ENCODE data around the gene SLFN5. TPM values are rescaled to one million over a fixed set of nuclear protein-coding genes. Genes with fewer than 3 reads are reported as not detected.

SLFN5 gene
- total and polyA plus RNA-seq, 7 donors, result 1.2 to 26.2 (median 23.0) TPM

- Histone ChIP-seq H3K4me1 (no peaks in the 10 kb centered on the region), H3K27ac (no peak overlapping the region), H3K9me3 (no peaks in the 10 kb centered on the region), H3K27me3 (no peaks in the 10 kb centered on the region), H3K36me3 (no peaks in the 10 kb centered on the region), H3K4me3 (no peak overlapping the region)
- TF ChIP-seq, protein P1, sequence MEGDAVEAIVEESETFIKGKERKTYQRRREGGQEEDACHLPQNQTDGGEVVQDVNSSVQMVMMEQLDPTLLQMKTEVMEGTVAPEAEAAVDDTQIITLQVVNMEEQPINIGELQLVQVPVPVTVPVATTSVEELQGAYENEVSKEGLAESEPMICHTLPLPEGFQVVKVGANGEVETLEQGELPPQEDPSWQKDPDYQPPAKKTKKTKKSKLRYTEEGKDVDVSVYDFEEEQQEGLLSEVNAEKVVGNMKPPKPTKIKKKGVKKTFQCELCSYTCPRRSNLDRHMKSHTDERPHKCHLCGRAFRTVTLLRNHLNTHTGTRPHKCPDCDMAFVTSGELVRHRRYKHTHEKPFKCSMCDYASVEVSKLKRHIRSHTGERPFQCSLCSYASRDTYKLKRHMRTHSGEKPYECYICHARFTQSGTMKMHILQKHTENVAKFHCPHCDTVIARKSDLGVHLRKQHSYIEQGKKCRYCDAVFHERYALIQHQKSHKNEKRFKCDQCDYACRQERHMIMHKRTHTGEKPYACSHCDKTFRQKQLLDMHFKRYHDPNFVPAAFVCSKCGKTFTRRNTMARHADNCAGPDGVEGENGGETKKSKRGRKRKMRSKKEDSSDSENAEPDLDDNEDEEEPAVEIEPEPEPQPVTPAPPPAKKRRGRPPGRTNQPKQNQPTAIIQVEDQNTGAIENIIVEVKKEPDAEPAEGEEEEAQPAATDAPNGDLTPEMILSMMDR (IDR thresholded peaks at IDR 0.05), result no peak
- no peak for TF ChIP-seq EP300 (IDR thresholded peaks at IDR 0.05)
- TF ChIP-seq POLR2A (IDR thresholded peaks at IDR 0.05), result no peak
- no peak for TF ChIP-seq POLR2AphosphoS5 (IDR thresholded peaks at IDR 0.05)
- intact Hi-C loops (cut with DNase I), result no loop called here
- 11 to 55% methylated on average over 2 of the region's 2 CpGs for WGBS, 2 donors
- DNase-seq, result no peak
Observed at GRCh38 chr17:35286120-35286781, 43.4 kb downstream of the SLFN5 start.

- no peak for DNase-seq
- Histone ChIP-seq H3K27me3 (no peaks in the 10 kb centered on the region), H3K4me3 (no peak overlapping the region), H3K36me3 (no peaks in the 10 kb centered on the region), H3K4me1 (no peaks in the 10 kb centered on the region), H3K9me3 (no peaks in the 10 kb centered on the region), H3K27ac (no peak overlapping the region)
- intact Hi-C loops (cut with DNase I), result no loop called here
- no peak for TF ChIP-seq EP300 (IDR thresholded peaks at IDR 0.05)
- no peak for TF ChIP-seq POLR2A (IDR thresholded peaks at IDR 0.05)
- TF ChIP-seq, protein P1 (IDR thresholded peaks at IDR 0.05), result no peak
- 70 to 79% methylated on average over 1 of the region's 1 CpG for WGBS, 2 donors
Observed at GRCh38 chr17:35287286-35287811, 44.5 kb downstream of the SLFN5 start.

DNA sequence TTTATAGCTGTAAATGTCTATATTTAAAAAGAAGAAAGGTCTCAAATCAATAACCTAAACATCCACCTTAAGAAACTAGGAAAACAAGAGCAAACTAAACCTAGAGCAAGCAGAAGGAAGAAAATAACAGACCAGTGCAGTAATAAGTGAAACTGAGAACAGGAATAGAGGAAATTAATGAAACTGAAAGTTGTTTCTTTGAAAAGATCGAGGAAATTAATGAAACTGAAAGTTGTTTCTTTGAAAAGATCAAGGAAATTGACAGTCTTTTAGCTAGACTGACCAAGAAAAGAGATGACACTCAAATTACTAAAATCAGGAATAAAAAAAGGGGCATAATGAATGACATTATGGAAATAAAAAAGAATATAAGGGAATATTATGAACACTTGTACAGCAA, 46.4 kb downstream of the SLFN5 start:
- Histone ChIP-seq H3K4me3 (no peak overlapping the region), H3K9me3 (no peaks in the 10 kb centered on the region), H3K4me1 (no peaks in the 10 kb centered on the region), H3K36me3 (no peaks in the 10 kb centered on the region), H3K27ac (no peak overlapping the region), H3K27me3 (no peaks in the 10 kb centered on the region)
- TF ChIP-seq EP300 (IDR thresholded peaks at IDR 0.05) (no peak), POLR2AphosphoS5 (IDR thresholded peaks at IDR 0.05) (no peak)
- TF ChIP-seq, protein P1 (IDR thresholded peaks at IDR 0.05), result no peak
- 2 to 15% methylated on average over 1 of the region's 1 CpG for WGBS, 2 donors
- DNase-seq, result no peak
- intact Hi-C loops (cut with DNase I), result no loop called here

DNA sequence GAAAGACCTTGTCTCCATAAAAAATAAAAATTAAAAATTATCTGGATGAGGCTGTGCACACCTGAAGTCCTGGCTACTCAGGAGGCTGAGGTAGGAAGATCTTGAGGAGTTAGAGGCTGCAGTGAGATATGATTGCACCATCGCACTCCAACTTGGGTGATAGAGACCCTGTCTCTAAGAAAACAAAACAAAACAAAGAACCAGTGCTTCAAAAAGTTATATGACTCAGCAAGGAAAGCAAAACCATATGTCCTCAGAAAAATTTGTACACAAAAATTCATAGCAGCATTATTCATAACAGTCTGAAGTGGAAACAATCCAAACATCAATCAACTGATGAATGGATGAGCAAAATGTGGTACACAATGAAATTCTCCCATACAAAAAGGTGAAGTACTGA, 48.9 kb downstream of the SLFN5 start:
- Histone ChIP-seq H3K27ac (no peak overlapping the region), H3K27me3 (no peaks in the 10 kb centered on the region), H3K4me3 (no peak overlapping the region), H3K9me3 (no peaks in the 10 kb centered on the region), H3K4me1 (no peaks in the 10 kb centered on the region), H3K36me3 (no peaks in the 10 kb centered on the region)
- intact Hi-C loops (cut with DNase I), result no loop called here
- TF ChIP-seq POLR2AphosphoS5 (IDR thresholded peaks at IDR 0.05), result no peak
- no peak for TF ChIP-seq POLR2A (IDR thresholded peaks at IDR 0.05)
- no peak for TF ChIP-seq EP300 (IDR thresholded peaks at IDR 0.05)
- TF ChIP-seq, protein P1 (IDR thresholded peaks at IDR 0.05), result no peak
- WGBS, 2 donors, result 82 to 93% methylated on average over 1 of the region's 1 CpG
- DNase-seq, result no peak
